Stimulated activated naive CD8-positive, alpha-beta T cell treated with anti-CD3 and anti-CD28 coated beads, Interleukin-15, Interleukin-2, amounts not matched to agents 100 ng/mL and 50 ng/mL, for 24 hours (primary cell): ENCODE data around the gene NMUR1.
"Not testable (repeated sequence)": the region's sequence is repeated elsewhere in the genome, so short reads cannot be mapped to it uniquely, and the experiment has no call there.

Experiments used
- H3K27ac Mint-ChIP-seq: one replicate; pipeline ENCODE4 v1.8.0; 2021; ENCODE audit warnings: mild to moderate bottlenecking, mixed read lengths
- H3K27me3 Mint-ChIP-seq: one replicate; pipeline ENCODE4 v1.8.0; 2021; ENCODE audit warnings: mixed read lengths
- H3K36me3 Mint-ChIP-seq: one replicate; pipeline ENCODE4 v1.8.0; 2021; ENCODE audit warnings: low read depth, mixed read lengths
- H3K4me1 Mint-ChIP-seq: one replicate; pipeline ENCODE4 v1.8.0; 2021; ENCODE audit warnings: low read depth, mixed read lengths
- H3K4me3 Mint-ChIP-seq: one replicate; pipeline ENCODE4 v1.8.0; 2021; ENCODE audit warnings: mild to moderate bottlenecking, mixed read lengths
- H3K9me3 Mint-ChIP-seq: one replicate; pipeline ENCODE4 v1.8.0; 2021; ENCODE audit warnings: mixed read lengths

NMUR1 gene

DNA sequence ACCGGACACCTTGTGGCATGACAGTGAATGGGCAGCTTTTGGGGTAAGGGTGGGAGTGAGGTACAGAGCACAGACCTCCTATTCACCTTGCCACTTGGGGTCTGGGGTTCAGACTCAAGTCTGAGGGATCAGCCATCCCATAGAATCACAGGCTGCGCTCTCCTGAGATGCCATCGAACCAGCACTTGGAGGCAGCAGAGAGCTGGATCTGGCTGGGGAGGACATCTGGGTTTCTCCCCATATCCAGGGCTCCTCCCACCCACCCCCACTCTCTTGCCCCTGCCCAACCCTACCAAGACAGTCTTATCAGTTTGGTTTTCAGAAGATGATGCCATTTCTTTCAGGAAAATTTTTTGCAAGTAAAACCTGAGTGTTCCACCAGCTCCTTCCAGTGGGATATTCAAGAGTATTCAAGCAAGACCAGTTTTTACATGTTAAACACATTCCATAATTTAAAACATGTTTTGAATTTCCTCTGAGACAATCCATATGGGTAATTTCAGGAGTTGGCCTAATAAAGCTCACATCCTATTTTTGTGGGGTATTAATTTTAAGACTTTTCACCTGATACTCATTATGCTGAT is 33.2 kb upstream of the NMUR1 start:
- H3K4me3 Mint-ChIP-seq = no peak overlapping the region
- no peaks in the 10 kb centered on the region for H3K27me3 Mint-ChIP-seq
- no peaks in the 10 kb centered on the region for H3K36me3 Mint-ChIP-seq
- H3K9me3 Mint-ChIP-seq = no peaks in the 10 kb centered on the region
- H3K27ac Mint-ChIP-seq = no peak overlapping the region
- H3K4me1 Mint-ChIP-seq = peaks cover under 1% of the 10 kb centered on the region

DNA sequence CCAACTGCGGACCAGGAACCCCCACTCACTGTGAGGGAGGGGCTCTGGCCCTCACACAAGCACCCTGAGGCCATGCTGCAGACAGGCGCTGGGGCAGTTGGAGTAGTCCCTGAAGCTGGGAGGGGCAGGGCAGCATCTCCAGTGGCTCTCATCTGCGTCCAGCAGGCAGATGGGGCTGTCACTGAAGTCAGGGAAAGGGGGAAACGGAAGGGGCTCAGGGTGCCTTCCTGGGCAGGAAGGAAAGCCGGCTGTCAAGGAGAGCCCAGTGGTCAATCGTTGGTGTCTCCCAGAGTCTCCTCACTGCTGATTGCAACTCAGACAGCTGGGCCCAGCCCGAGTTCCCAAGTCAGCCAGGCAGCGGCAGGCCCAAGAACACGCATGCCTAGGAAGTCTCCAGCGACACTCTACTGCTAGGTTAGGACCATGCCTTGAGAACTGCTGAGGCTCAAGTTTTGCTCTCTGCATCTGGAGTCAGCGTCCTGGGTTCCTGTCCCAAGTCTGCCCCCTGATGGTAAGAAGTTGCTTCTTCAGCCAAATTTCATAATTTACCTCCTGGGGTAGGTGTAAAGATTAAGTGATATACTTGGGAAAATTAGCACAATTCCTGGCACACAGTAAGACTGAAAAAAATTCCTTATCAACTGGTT is 27.4 kb upstream of the NMUR1 start:
- Mint-ChIP-seq H3K4me1 (peaks cover 19% of the 10 kb centered on the region), H3K27me3 (no peaks in the 10 kb centered on the region), H3K4me3 (no peak overlapping the region), H3K9me3 (peaks cover 11% of the 10 kb centered on the region), H3K27ac (no peak overlapping the region), H3K36me3 (peaks cover 7% of the 10 kb centered on the region)

DNA sequence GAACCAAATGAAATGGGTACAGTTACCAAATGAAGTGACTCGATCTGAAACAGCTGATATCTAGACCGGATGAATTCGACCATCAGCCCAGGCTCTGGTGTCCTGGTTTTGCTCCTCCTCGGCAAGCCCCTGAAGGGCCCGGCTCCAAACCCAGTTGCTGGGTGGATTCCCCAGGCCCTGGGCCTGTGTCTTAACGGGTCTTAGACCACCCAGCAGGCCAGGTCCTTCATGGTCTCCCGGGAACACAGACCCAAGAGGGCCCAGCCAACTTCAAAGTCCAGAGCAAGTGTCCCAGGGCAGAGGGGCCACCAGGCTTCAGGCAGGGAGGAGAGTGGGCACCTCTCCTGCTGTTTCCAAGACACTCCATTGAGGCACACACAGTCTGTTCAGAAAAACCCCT is 26.7 kb upstream of the NMUR1 start:
- Mint-ChIP-seq H3K27me3 (no peaks in the 10 kb centered on the region), H3K9me3 (peaks cover 13% of the 10 kb centered on the region), H3K27ac (no peak overlapping the region), H3K4me1 (peaks cover 19% of the 10 kb centered on the region), H3K4me3 (no peak overlapping the region), H3K36me3 (peaks cover 8% of the 10 kb centered on the region)

DNA sequence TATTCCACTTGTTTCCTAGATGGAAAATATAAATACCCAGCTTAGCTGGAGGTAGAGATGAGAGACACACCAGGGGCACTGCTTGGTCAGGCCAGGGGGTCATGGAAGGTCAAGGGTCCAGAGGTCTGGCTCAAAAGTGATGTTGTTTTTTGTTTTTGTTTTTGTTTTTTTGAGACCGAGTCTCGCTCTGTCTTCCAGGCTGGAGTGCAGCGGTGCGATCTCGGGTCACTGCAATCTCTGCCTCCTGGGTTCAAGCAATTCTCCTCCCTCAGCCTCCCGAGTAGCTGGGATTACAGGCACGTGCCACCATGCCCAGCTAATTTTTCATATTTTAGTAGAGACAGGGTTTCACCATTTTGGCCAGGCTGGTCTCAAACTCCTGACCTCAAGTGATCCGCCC is 26.3 kb upstream of the NMUR1 start:
- H3K4me3 Mint-ChIP-seq, H3K36me3 Mint-ChIP-seq, H3K27me3 Mint-ChIP-seq, H3K27ac Mint-ChIP-seq: not testable (repeated sequence)
- Mint-ChIP-seq H3K4me1 (peaks cover 19% of the 10 kb centered on the region), H3K9me3 (peaks cover 13% of the 10 kb centered on the region)

DNA sequence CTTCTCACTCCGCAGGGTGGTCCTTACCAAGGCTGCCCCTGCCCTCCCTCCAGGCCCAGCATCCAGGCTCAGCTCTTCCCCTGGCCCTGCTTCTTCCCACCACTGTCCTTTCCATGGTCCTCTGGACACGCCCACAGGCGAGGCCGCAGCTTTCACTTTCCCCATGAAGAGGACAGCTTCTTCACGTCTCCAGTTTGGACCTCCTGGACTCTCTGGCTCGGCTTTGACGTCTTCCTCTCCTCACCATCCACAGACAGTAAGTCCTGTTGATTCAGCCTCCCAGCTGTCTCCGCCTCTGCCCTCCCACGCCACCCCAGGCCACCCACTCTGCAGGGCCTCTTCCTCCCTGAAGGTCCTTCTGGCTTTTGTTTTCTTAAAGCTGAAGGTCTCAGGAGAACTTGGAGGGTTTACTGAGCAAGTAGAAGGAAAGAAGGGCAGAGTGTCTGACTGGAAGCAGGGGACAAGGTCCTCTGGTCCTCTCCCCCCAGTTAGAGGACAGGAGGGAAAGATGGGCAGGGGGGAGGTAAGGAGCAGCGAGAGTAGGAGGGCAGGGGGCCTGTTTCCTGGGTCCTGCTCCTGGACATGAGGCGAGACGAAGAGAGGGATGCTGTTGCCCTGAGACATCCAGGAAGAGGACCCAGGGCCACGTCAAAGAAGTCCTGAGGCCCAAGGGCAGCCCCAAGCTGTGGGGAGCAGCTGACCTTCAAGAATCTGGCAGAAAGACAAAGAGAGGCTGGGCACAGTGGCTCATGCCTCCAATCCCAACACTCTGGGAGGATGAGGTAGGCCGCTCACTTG is 24.7 kb upstream of the NMUR1 start:
- peak overlapping the region; percentile 29 for H3K27ac Mint-ChIP-seq
- no peaks in the 10 kb centered on the region for H3K27me3 Mint-ChIP-seq
- peaks cover 21% of the 10 kb centered on the region for H3K4me1 Mint-ChIP-seq
- H3K36me3 Mint-ChIP-seq = peaks cover 8% of the 10 kb centered on the region
- H3K9me3 Mint-ChIP-seq = peaks cover 13% of the 10 kb centered on the region
- peak overlapping the region; percentile 34 for H3K4me3 Mint-ChIP-seq

DNA sequence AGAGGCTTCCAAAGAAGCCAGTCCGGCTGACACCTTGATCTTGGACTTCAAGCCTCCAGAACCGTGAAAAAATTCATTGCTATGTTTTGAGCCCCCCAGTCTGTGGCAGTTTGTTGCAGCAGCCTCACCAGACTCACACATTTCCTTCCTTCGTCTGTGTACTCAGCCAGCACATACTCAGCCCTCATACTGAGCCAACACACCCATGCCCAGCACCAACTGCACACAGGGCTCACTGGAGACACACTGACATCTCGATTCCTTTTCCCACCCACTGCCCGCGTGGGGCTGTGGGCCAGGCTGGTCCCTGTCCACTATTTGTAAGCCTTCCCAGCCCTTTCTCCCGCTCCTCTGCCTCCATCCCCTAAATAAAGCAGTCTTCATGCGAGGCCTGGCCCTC is 24.1 kb upstream of the NMUR1 start:
- Mint-ChIP-seq H3K36me3 (peaks cover 8% of the 10 kb centered on the region), H3K27ac (no peak overlapping the region), H3K4me1 (peaks cover 25% of the 10 kb centered on the region), H3K4me3 (peak overlapping the region; percentile 34), H3K27me3 (no peaks in the 10 kb centered on the region), H3K9me3 (peaks cover 13% of the 10 kb centered on the region)

DNA sequence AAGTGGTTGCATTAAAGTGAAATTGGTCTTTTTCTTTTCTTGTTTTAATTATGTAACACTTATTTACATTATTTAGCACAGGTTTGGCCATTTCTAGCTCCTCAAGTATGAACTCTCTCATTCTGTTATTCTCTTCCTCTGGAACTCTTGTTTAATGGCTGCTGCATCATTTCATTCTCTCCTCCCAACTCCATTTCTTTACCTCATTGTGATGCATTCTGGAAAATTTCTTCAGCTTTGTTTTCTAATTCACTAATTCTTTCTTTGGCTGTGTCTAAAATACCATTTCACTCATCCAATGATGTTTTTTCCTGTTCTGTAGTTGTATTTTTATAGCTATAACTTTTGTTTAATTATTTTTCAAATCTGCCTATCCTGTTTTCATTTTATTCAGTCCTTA is 22.5 kb upstream of the NMUR1 start:
- Mint-ChIP-seq H3K27me3 (no peaks in the 10 kb centered on the region), H3K36me3 (peaks cover 8% of the 10 kb centered on the region), H3K4me1 (peaks cover 30% of the 10 kb centered on the region), H3K27ac (no peak overlapping the region), H3K9me3 (peaks cover 13% of the 10 kb centered on the region), H3K4me3 (no peak overlapping the region)

DNA sequence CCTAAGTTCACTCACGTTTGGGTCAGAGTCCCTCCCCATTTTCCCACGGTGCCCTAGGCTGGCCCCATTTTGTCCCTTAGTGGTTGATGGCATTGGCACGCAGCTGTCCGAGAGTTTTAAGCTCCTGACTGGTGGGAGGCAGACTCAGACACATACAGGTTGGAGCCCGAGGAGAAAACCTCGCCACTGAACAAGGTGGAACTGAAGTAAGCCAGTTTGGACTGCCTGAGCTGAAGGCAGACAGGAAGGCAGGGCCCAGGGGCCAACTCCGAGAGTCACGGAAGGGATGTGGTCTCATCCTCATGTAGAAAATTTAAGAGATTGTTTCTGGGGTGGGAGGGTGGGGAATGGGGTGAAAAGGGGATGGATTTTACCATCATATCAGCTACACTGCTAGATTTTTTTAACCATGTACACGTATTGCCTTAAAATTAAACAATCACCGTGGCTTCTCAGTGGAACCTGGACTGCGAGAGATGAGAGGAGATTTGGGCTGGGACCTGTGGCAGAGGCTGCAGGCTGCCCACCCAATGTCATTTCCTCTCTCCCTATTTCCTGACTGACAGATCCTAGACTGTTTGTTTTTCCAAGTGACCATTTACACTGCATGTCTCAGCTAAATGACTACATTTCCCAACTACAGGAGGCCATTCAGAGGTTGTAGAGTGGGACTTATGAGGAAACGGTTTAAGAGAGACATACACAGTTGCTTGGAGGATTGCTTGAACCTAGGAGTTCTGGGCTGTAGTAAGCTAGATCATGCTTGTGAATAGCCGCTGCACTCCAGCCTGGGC is 19.4 kb upstream of the NMUR1 start:
- no peak overlapping the region for H3K27ac Mint-ChIP-seq
- peaks cover 34% of the 10 kb centered on the region for H3K4me1 Mint-ChIP-seq
- H3K36me3 Mint-ChIP-seq = peaks cover 12% of the 10 kb centered on the region
- H3K27me3 Mint-ChIP-seq = no peaks in the 10 kb centered on the region
- H3K9me3 Mint-ChIP-seq = peaks cover 13% of the 10 kb centered on the region
- H3K4me3 Mint-ChIP-seq = no peak overlapping the region

DNA sequence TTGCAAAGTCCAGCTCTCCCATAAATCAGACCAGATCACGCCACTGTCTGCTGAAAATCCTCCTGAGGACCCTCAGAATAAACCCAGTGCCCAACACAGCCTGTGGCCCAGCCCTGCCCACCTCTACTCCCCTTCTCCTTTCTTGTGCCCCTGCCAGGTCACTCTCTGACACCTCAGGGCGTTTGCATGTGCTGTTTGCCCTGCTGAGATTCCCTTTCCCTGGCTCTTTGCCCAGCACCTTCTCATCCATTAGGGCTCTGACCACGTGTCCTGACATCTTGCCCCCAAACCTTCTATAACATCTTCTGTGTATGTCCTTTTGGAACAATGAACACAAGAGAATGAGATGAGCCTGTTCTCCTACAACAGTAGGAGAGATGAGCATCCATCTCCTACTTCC is 18.5 kb upstream of the NMUR1 start:
- H3K36me3 Mint-ChIP-seq = peaks cover 12% of the 10 kb centered on the region
- no peaks in the 10 kb centered on the region for H3K27me3 Mint-ChIP-seq
- H3K4me3 Mint-ChIP-seq = no peak overlapping the region
- peaks cover 12% of the 10 kb centered on the region for H3K9me3 Mint-ChIP-seq
- peaks cover 33% of the 10 kb centered on the region for H3K4me1 Mint-ChIP-seq
- no peak overlapping the region for H3K27ac Mint-ChIP-seq

DNA sequence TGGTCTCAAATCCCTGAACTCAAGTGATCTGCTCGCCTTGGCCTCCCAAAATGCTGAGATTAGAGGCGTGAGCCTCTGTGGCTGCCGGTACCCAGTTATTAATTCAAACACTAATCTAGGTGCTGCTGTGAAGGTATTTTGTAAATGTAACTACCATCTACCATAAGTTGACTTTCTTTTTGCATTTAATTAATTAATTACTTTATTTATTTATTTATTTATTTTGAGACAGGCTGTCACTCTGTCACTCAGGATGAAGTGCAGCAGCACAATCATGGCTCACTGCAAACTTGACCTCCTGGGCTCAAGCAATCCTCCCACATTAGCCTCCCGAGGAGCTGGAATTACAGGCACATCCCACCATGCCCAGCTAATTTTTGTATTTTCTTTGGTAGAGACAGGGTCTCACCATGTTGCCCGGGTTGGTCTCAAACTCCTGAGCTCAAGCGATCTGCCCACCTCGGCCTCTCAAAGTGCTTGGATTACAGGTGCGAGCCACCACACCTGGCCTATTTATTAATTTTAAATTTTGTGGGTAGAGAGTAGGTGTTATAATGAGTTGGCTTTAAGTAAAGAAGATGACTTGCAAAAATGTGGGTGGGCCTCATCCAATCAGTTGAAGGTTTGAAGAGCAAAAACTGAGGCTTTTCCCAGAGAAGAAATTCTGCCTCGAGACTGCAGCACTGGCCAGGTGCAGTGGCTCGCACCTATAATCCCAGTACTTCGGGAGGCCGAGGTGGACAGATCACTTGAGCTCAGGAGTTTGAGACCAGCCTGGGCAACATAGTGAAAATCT is 17.3 kb upstream of the NMUR1 start:
- Mint-ChIP-seq H3K27me3 (no peaks in the 10 kb centered on the region), H3K9me3 (peaks cover 9% of the 10 kb centered on the region), H3K4me1 (peaks cover 37% of the 10 kb centered on the region), H3K4me3 (no peak overlapping the region), H3K27ac (no peak overlapping the region), H3K36me3 (peaks cover 10% of the 10 kb centered on the region)

DNA sequence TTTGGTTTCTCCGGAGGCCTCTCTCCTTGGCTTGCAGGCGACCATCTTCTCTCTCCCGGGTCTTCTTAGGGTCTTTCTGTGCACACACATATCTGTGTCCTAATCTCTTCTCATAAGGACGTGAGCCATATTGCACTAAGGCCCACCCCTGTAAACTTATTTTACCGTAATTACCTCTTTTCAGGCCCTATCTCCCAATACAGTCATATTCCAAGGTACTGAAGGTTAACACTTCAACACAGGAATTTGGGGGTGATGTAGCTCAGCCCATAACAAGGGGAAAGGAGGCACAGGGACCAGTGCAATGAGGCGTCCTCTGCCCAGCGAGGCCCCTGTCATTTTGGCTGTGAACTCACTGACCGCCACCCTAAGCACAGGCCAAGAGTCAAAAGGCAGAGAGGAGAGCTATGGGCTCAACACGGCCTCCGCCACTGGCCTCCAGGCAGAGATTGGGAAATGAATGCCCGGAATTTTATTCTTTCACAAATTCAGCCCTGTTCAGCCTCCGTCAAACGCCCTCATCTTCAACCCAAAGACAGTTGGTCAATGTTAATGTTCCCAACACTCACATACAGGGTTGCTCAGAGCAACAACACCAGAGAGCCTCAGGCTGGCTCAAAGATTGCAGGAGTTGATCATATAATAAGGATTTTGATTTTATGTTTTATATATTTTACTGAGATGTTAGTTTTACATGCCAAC is 15.9 kb upstream of the NMUR1 start:
- peak overlapping the region; percentile 72 for H3K4me3 Mint-ChIP-seq
- peaks cover 37% of the 10 kb centered on the region for H3K4me1 Mint-ChIP-seq
- peaks cover 12% of the 10 kb centered on the region for H3K9me3 Mint-ChIP-seq
- no peaks in the 10 kb centered on the region for H3K27me3 Mint-ChIP-seq
- peaks cover 14% of the 10 kb centered on the region for H3K36me3 Mint-ChIP-seq
- H3K27ac Mint-ChIP-seq = no peak overlapping the region

DNA sequence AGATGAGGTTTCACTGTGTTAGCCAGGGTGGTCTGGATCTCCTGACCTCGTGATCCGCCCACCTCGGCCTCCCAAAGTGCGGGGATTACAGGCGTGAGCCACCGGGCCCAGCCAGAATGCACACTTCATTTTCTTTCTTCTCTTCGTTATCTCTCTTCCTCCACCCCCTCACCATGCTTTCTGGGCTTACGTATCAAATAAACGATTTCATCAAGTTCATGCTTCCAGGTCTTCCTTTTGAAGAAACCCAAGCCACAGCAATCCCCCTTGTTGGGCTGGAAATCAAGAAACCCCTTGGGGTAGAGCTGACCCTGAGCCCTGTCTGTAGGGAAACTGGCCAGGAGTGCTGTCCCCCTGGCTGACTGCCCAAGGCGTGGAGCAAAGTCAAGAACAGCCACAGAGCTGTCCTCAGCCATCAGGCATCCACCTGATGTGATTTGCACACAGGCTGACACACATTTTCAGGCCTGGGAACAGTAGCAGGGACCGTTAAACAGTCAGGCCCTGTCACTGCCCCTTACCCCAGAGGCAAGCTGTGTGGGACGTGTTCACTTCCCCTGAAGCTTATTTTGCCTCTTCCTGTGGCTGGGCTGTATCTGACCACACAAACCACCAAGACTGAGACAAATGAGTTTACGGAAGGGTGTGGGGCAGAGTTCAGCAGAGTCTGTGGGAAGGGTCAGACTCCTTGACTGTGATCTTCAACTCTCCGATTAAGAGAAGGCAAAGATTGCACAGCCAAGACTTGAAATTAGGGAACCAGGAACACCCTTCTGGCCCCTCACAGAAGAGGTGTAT is 15.1 kb upstream of the NMUR1 start:
- Mint-ChIP-seq H3K36me3 (peaks cover 14% of the 10 kb centered on the region), H3K4me3 (peak overlapping the region; percentile 72), H3K4me1 (peaks cover 37% of the 10 kb centered on the region), H3K27me3 (no peaks in the 10 kb centered on the region), H3K9me3 (peaks cover 12% of the 10 kb centered on the region), H3K27ac (peak overlapping the region; percentile 95)

DNA sequence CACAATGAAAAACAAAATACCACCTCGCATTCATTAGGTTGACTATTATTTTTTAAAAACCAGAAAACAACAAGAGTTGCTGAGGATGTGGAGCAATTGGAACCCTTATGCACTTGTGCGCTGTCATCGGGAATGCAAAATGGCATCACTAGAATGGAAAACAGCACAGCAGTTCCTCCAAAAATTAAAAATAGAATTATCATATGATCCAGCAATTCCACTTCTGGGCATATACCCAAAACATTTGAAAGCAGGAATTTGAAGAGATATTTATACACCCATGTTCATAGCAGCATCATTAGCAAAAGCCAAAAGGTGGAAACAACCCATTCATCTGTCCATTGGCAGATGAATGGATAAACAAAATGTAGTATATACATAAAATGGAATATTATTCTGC is 11.9 kb upstream of the NMUR1 start:
- no peak overlapping the region for H3K4me3 Mint-ChIP-seq
- H3K36me3 Mint-ChIP-seq = peaks cover 14% of the 10 kb centered on the region
- no peaks in the 10 kb centered on the region for H3K27me3 Mint-ChIP-seq
- peaks cover 12% of the 10 kb centered on the region for H3K9me3 Mint-ChIP-seq
- H3K27ac Mint-ChIP-seq = no peak overlapping the region
- H3K4me1 Mint-ChIP-seq = peaks cover 23% of the 10 kb centered on the region
